OCI-LY7 (cell line): ENCODE results near the gene TTC9.

Experiments used
- CTCF ChIP-seq: fragments of 200-600 bp; sonication (generic); conservative IDR thresholded peaks from 2 replicates; pipeline ENCODE4 v1.5.1; 2014; ENCODE audit warnings: mild to moderate bottlenecking, antibody characterized with exemption, low read length, moderate library complexity, mixed read lengths
- EZH2phosphoT487 ChIP-seq: fragments of 200-600 bp; sonication (generic); IDR thresholded peaks from 2 replicates; pipeline ENCODE4 v1.6.1; 2018; ENCODE audit warnings: low read depth, borderline replicate concordance, mild to moderate bottlenecking, mixed run types, antibody characterized with exemption, low read length, moderate library complexity, mixed read lengths

GRCh38 chr14:70611216-70611615, 30.5 kb upstream of the TTC9 start:
- TF ChIP-seq CTCF (no peak), EZH2phosphoT487 (no peak)
